ENCODE results near the gene CIC. TPM values are rescaled to one million over a fixed set of nuclear protein-coding genes. Genes with fewer than 3 reads are reported as not detected.
"Not testable (repeated sequence)": the region's sequence is repeated elsewhere in the genome, so short reads cannot be mapped to it uniquely, and the experiment has no call there.

CIC gene
- total RNA-seq, 1 donor from 2014 or later = 96.5 TPM

GRCh38 chr19:42255766-42256745, 13.0 kb upstream of the CIC start:
- DNase-seq = no peak
- CTCF ChIA-PET = no interaction called here

DNA sequence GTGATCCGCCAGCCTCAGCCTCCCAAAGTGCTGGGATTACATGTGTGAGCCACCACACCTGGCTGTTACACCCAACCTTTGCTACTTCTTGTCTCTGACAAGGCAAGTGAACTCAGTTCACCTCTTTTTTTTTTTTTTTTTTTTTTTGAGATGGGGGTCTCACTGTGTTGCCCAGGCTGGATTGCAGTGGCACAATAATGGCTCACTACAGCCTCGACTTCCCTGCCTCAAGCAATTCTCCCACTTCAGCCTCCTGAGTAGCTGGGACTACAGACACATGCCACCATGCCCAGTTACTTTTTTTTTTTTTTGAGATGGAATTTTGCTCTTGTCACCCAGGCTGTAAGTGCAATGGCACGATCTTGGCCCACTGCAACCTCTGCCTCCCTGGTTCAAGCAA, 11.2 kb upstream of the CIC start:
- ATAC-seq (ENCODE audit: low read depth); H3K4me1 Mint-ChIP-seq; H3K9me3 Mint-ChIP-seq; CTCF ChIA-PET; H3K4me3 Mint-ChIP-seq; H3K36me3 Mint-ChIP-seq (ENCODE audit: low read depth); intact Hi-C loops (cut with micrococcal nuclease); H3K27me3 Mint-ChIP-seq; H3K27ac Mint-ChIP-seq; DNase-seq: not testable (repeated sequence)
- POLR2A ChIA-PET = interaction anchor here (0.6 to 1.3 kb wide), 6 partner anchors 11 to 313 kb away, joined by 3 to 11 read pairs (median 6); no protein-coding TSS in a partner anchor

More at GRCh38 chr19:42255766-42256745, 13.0 kb upstream of the CIC start:
- Mint-ChIP-seq H3K4me3 (peak overlapping the region; percentile 84), H3K9me3 (no peaks in the 10 kb centered on the region), H3K27me3 (peaks cover 5% of the 10 kb centered on the region), H3K36me3 (ENCODE audit: low read depth) (no peaks in the 10 kb centered on the region), H3K27ac (peak overlapping the region; percentile 63), H3K4me1 (peaks cover 23% of the 10 kb centered on the region)
- POLR2A ChIA-PET = interaction anchor here (0.7 to 1.9 kb wide), 7 partner anchors 9 to 60 kb away, joined by 3 to 8 read pairs (median 5); no protein-coding TSS in a partner anchor
- intact Hi-C loops (cut with micrococcal nuclease) = loop anchor here (1.0 kb wide), 4 partner anchors 12 to 124 kb away; partner anchors contain the start of genes DEDD2, PAFAH1B3, POU2F2 and PRR19
- ATAC-seq (ENCODE audit: low read depth) = no peak
- TF ChIP-seq, protein P1, sequence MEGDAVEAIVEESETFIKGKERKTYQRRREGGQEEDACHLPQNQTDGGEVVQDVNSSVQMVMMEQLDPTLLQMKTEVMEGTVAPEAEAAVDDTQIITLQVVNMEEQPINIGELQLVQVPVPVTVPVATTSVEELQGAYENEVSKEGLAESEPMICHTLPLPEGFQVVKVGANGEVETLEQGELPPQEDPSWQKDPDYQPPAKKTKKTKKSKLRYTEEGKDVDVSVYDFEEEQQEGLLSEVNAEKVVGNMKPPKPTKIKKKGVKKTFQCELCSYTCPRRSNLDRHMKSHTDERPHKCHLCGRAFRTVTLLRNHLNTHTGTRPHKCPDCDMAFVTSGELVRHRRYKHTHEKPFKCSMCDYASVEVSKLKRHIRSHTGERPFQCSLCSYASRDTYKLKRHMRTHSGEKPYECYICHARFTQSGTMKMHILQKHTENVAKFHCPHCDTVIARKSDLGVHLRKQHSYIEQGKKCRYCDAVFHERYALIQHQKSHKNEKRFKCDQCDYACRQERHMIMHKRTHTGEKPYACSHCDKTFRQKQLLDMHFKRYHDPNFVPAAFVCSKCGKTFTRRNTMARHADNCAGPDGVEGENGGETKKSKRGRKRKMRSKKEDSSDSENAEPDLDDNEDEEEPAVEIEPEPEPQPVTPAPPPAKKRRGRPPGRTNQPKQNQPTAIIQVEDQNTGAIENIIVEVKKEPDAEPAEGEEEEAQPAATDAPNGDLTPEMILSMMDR (IDR thresholded peaks at IDR 0.05) = no peak

GRCh38 chr19:42261763-42262162, 7.3 kb upstream of the CIC start:
- H3K4me3 Mint-ChIP-seq = no peak overlapping the region
- H3K4me1 Mint-ChIP-seq = peaks cover under 1% of the 10 kb centered on the region
- no peaks in the 10 kb centered on the region for H3K9me3 Mint-ChIP-seq
- peaks cover under 1% of the 10 kb centered on the region for H3K27me3 Mint-ChIP-seq
- ChIA-PET POLR2A (no interaction called here), CTCF (no interaction called here)
- H3K27ac Mint-ChIP-seq = no peak overlapping the region
- TF ChIP-seq, protein P1 (IDR thresholded peaks at IDR 0.05) = no peak
- no peak for ATAC-seq (ENCODE audit: low read depth)
- DNase-seq = no peak
- intact Hi-C loops (cut with micrococcal nuclease) = no loop called here
- no peaks in the 10 kb centered on the region for H3K36me3 Mint-ChIP-seq (ENCODE audit: low read depth)

GRCh38 chr19:42266105-42266504, 2.9 kb upstream of the CIC start:
- peaks cover 26% of the 10 kb centered on the region for H3K4me1 Mint-ChIP-seq
- ATAC-seq (ENCODE audit: low read depth); CTCF ChIA-PET; H3K27ac Mint-ChIP-seq; H3K4me3 Mint-ChIP-seq; H3K9me3 Mint-ChIP-seq; H3K27me3 Mint-ChIP-seq; intact Hi-C loops (cut with micrococcal nuclease); H3K36me3 Mint-ChIP-seq (ENCODE audit: low read depth); DNase-seq; POLR2A ChIA-PET: not testable (repeated sequence)

DNA sequence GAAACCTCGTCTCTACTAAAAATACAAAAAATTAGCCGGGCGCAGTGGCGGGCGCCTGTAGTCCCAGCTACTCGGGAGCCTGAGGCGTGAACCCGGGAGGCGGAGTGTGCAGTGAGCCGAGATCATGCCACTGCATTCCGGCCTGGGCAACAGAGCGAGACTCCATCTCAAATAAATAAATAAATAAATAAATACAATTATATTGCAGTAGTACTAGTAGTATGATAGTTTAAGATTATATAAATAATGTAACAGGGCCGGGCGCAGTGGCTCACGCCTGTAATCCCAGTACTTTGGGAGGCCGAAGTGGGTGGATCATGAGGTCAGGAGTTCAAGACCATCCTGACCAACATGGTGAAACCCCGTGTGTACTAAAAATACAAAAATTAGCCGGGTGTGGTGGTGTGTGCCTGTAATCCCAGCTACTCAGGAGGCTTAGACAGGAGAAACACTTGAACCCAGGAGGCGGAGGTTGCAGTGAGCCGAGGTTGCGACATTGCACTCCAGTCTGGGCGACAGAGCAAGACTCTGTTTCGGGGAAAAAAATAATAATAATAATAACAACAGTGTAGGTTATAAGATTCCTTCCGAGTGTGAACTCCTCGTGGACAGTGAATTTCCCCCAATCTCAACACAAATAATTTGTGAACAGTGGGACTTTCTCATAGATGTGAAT, 2.0 kb upstream of the CIC start:
- POLR2A ChIA-PET = interaction anchor here (0.7 to 1.4 kb wide), 3 partner anchors 11 to 22 kb away, joined by 3 to 7 read pairs (median 4); no protein-coding TSS in a partner anchor
- ATAC-seq (ENCODE audit: low read depth); CTCF ChIA-PET; H3K27ac Mint-ChIP-seq; H3K4me3 Mint-ChIP-seq; intact Hi-C loops (cut with micrococcal nuclease); H3K9me3 Mint-ChIP-seq; H3K27me3 Mint-ChIP-seq; DNase-seq; H3K36me3 Mint-ChIP-seq (ENCODE audit: low read depth): not testable (repeated sequence)
- peaks cover 31% of the 10 kb centered on the region for H3K4me1 Mint-ChIP-seq

DNA sequence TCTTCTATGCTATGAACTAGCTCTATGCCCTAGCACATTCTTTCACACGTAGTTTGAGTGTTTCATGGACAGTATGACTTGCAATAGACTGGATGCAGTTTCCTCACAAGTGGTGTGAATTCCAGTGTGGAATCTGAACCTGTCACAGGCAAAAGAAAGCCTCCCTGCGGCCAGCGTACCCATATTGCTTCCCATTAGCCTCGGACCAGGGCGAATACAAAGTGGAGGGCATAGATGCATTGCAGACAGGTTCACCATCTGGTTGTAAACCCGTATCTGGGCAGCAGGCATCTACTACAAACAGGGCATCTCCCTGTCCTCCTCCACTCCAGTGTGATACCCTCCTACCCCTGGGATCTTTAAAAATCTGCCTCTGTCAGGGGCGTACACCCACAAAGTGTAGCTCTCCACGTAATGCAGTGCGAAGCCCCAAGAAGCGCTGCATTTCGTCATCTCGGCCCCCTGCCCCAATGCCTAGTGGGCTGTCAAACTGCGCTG, 1.4 kb upstream of the CIC start:
- ChIA-PET CTCF (no interaction called here), POLR2A (interaction anchor here (0.7 to 1.4 kb wide), 3 partner anchors 12 to 22 kb away, joined by 3 to 7 read pairs (median 4); no protein-coding TSS in a partner anchor)
- DNase-seq (no peak), ATAC-seq (ENCODE audit: low read depth) (no peak)
- intact Hi-C loops (cut with micrococcal nuclease) = loop anchor here (1.0 kb wide), 6 partner anchors 12 to 47 kb away; partner anchors contain the start of genes ERF, PAFAH1B3, PRR19 and ZNF526
- TF ChIP-seq, protein P1 (IDR thresholded peaks at IDR 0.05) = no peak
- no peaks in the 10 kb centered on the region for H3K27me3 Mint-ChIP-seq
- peaks cover 31% of the 10 kb centered on the region for H3K4me1 Mint-ChIP-seq
- H3K27ac Mint-ChIP-seq = no peak overlapping the region
- H3K36me3 Mint-ChIP-seq (ENCODE audit: low read depth) = peaks cover 8% of the 10 kb centered on the region
- H3K4me3 Mint-ChIP-seq = no peak overlapping the region
- H3K9me3 Mint-ChIP-seq = no peaks in the 10 kb centered on the region

Data from activated B cell treated with CpG ODN at 0.5 μM for 24 hours (primary cell).